ENCODE results near the gene SLC11A1.

GRCh38 chr2:218347172-218347571 is 34.9 kb upstream of the SLC11A1 start:
- no peak for TF ChIP-seq YY1 (IDR thresholded peaks at IDR 0.05; ENCODE audit: insufficient read depth, insufficient read length)
- no peak for TF ChIP-seq SUZ12 (IDR thresholded peaks at IDR 0.05; ENCODE audit: extremely low read depth, insufficient read depth, insufficient read length)
